ENCODE results near the gene RNF208.
A peak's percentile ranks its signal among the peaks of the same experiment; 100 is the strongest.

Gene RNF208

GRCh38 chr9:137178201-137178938 lies 43.7 kb downstream of the RNF208 start:
- no peak for DNase-seq (ENCODE audit: extremely low read depth in 1 of 2, low read depth in 1 of 2)

- no peak for DNase-seq (ENCODE audit: extremely low read depth in 1 of 2, low read depth in 1 of 2)
Measured at GRCh38 chr9:137176302-137177182, 45.5 kb downstream of the RNF208 start.

- DNase-seq (ENCODE audit: extremely low read depth in 1 of 2, low read depth in 1 of 2) = no peak
Measured at GRCh38 chr9:137175345-137175961, 46.6 kb downstream of the RNF208 start.

- DNase-seq (ENCODE audit: extremely low read depth in 1 of 2, low read depth in 1 of 2) = peak in 1 of 2 donors; percentile 13
Measured at GRCh38 chr9:137174722-137175293, 47.2 kb downstream of the RNF208 start.

GRCh38 chr9:137173796-137174664 lies 48.0 kb downstream of the RNF208 start:
- DNase-seq (ENCODE audit: extremely low read depth in 1 of 2, low read depth in 1 of 2) = no peak

GRCh38 chr9:137172901-137173795 lies 48.9 kb downstream of the RNF208 start:
- DNase-seq (ENCODE audit: extremely low read depth in 1 of 2, low read depth in 1 of 2) = no peak

GRCh38 chr9:137171149-137171900 lies 50.7 kb downstream of the RNF208 start:
- DNase-seq (ENCODE audit: extremely low read depth in 1 of 2, low read depth in 1 of 2) = no peak

GRCh38 chr9:137170486-137171148 lies 51.4 kb downstream of the RNF208 start:
- no peak for DNase-seq (ENCODE audit: extremely low read depth in 1 of 2, low read depth in 1 of 2)
